GM19467 (cell line): Measurements from ENCODE around the gene NUDT14.

Experiments
- ATAC-seq: cut with Tn5 transposase; IDR thresholded peaks from one replicate; pipeline ENCODE4 v1.9.1; 2021; ENCODE audit warnings: mild to moderate bottlenecking, moderate library complexity; ENCODE audit not compliant: unreplicated experiment

Gene NUDT14

GRCh38 chr14:105148604-105149145 lies 32.4 kb downstream of the NUDT14 start:
- no peak for ATAC-seq

DNA sequence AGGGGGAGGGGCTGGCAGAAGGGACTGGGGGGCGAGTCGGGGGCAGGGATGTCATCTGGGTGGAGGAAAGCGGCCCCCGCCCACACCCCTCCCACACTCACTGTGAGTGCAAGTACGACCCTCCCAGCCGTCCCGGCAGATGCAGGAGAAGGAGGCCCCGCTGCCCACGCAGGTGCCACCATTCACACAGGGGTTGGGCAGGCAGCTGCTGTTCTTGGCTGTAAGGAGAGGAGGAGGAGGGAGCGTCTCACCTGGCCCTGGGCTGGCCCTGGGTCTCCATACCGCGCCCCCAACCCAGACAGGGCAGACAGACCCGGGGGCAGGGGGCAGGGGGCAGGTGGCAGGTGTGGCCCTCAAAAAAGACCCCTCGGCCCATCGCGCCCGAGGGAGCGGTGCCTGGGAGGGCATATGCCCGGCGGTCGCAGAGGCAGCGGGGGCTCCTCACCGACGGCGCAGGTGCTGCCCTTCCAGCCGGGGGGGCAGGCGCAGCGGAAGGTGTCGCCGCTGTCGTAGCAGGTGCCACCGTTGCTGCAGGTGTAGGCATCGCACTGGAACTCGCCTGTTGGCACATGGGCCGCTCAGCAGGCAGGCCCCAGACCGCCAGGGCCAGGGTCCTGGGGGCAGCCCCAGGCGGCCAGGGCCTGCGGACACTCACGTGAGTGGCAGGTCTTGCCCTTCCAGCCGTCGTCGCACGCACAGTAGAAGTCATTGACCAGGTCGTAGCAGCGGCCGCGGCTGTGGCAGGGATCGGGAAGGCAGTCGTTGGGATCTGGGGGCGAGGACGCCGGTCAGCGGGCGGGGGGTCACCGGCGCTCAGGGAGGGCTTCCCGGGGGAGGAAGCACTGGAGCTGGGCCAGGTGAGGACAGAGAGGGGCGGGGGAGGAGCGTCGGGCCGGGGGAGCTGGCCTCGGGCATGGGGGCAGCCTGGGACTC lies 33.2 kb downstream of the NUDT14 start:
- no peak for ATAC-seq

- ATAC-seq, result no peak
These were observed 34.0 kb downstream of the NUDT14 start for GRCh38 chr14:105146976-105147635.

- no peak for ATAC-seq
These were observed 34.7 kb downstream of the NUDT14 start for GRCh38 chr14:105146181-105146975.

DNA sequence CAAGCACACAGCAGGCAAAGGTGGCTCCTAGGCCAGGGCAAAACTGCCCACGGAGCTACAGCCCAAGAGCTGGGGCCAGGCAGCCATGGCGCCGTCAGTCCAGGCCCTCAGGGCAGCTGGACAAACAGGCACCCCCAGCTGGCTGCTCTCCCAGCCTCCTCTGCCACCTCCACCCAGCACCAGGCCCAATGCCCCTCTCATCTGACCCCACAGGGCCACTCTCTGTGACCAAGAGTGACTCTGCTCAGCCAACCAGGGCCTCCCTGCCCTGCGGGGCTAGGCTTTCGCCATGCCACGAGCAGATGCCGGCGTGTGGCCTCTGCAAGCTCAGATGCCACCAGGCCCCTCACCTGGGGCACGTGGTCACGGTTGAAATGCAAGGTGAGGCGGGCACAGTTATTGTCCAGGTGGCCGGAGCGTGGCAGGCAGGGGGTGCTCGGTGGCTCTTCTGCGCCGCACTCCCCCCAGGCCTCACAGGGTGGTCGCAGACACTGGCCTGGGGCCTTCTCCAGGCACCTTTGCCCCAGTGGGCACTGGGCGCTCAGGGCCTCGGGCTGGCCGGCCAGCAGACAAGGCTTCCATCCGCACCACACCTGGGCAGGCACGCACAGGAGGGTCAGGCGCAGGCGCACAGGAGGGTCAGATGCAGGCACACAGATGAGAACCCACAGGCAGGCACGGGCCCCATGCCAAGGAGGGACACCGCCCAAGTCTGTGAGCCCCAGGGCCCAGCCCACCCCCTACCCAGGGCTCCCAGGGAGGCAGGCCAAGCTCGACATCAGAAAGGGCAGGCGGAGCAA lies 35.5 kb downstream of the NUDT14 start:
- ATAC-seq, result no peak

DNA sequence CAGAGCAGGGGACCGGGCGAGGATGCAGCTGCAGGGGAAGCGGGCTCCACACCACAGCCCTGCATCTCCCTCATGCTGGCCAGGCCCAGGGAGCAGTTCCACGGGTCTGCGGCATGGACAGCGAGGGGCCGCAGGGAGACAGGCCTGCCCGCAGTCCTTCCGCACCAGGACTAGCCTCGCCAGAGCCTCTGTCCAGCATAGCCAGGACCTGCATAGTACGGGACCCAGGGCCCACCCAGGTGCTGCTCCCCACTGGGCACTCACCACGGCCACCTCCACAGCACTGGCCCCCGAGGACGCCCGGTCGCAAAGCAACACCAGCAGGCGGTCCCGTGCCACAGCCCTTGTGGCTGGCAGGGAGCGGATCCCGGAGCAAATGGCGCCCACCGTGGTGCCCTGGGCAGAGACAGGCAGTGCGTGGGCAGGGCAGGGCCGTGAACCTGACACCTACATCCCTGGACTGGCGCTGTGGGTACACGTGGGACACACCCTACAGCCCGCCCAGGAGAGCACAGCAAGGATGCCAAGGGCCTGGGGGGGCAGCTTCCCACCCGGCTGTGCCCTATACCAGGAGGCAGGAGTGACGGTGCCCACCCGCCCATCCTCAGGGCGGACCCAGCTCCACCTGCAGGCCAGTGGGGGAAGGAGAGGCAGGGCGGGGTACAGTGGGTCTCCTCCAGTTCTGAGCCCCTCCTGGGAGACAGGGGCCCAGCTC lies 36.3 kb downstream of the NUDT14 start:
- no peak for ATAC-seq

DNA sequence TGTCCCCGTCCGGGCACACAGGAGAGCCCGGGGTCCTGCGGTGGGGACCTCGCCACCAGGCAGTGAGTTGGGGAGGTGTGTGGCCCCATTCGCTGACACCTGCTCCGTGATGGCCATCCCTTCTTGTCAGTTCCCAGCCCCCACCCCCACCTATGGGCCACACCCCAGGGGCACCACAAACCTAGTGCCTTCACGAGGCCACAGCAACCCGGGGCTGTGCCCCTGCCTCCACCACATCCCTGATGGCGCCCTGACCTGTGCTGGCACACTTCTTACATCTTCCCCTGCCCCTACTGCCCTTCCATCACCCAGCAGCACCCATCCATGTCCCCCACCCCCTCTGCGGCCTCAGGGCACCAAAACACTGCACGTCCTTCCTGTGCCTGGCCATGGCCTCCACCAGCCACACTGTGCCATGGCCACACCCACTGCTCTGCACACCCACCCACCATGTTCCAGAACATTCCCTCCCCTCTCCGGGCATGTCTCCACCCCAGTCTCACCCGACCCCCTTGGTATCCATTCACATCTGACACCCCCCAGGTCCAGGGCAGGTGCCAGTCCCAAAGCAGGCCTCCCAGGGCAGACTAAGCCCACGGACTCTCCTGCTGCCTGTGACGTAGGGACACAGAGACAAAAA lies 37.0 kb downstream of the NUDT14 start:
- no peak for ATAC-seq

DNA sequence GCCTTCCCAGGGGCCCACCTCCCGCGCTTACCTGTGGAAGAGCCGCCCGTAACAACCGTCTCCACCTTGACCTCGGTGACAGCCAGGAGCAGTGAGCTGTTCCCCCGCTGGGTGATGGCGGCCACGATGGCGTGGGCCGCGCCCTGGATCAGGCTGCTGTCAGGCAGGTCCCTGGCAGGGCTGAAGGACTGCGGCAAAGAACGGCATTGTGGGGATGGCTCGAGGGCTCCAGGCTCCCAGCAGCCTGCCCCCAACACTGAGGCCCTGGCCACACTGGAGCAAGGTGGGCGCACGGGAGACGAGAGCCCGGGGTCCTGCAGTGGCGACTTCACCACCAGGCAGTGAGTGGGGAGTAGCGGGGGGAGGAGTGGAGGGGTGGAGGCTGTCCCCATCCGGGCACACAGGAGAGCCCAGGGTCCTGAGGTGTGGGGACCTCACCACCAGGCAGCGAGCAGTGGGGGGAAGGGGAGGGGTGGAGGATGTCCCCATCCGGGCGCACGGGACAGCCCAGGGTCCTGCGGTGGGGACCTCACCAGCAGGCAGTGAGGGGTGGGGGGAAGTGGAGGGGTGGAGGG lies 37.6 kb downstream of the NUDT14 start:
- ATAC-seq, result no peak

DNA sequence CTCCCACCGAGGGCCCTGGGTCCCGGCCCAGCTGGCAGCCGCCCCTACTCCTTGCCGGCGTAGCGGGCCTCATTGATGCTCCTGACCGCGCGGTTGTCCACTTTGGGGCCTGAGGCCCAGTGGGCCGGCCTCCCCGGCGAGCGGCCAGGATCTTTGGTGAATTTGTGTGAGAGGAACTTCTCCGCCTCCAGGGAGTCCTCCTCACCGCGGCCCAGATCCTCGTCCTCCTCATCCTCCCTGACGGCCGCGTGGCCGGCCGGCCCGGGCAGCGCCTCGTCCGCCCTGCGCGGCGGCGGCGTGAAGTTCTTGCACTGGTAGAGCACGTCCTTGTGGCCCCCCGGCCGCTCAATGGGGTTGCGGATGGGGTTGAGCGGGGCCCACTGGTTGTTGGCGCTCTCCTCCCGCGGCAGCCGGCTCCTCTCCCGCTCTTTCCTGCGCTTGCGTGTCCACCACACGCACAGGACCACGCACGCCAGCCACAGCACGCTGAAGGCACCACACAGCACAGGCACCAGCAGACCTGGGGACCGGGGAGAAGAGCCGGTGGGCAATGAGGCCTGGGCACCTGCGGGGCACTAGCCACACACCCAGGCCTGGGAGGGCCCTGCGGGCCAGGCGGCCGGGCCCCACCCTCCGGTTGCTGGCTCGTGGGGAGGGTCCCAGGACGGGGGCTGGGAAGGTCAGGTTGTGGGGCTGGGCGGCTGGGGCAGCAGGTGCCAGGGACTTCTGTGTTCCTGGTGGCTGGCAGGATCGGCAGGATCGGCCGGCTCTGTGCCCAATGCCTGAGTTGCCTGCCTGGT lies 38.3 kb downstream of the NUDT14 start:
- ATAC-seq, result no peak

DNA sequence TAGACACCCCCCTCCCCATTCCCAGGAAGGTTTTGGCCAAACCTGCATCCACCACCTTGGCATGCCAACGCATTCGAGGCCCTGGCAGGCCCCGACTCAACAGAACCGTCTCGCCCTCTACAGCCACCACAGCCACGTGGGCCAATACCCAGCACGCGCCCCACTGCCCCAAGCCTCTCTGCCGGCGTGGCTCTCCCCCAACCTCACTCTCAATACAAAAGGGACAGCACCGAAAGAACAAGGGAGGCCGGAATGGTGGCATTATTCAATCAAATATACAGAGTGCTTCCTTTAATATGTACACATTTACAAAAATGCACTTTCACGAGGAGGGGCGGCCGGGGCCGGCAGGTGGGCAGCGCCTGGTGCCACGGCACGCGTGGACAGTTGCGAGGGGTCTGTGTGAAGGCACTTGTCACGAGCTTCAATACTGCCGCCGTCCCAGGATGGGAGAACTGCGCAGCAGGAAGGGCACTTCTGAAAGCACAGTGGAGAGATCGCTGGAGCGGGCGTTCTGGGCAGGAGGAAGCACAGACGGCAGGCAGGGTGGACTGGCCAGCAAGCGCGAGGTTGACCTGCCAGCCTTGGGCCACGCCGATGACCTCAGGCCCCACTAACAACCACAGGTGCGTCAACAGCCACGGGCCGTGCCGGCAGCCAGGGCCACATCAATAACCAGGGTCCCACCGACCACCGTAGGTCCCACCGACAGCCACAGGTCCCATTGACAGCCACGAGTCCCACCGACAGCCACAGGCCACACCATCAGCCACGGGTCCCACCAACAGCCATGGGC lies 39.4 kb downstream of the NUDT14 start:
- no peak for ATAC-seq

GRCh38 chr14:105141026-105141425 lies 40.1 kb downstream of the NUDT14 start:
- no peak for ATAC-seq

DNA sequence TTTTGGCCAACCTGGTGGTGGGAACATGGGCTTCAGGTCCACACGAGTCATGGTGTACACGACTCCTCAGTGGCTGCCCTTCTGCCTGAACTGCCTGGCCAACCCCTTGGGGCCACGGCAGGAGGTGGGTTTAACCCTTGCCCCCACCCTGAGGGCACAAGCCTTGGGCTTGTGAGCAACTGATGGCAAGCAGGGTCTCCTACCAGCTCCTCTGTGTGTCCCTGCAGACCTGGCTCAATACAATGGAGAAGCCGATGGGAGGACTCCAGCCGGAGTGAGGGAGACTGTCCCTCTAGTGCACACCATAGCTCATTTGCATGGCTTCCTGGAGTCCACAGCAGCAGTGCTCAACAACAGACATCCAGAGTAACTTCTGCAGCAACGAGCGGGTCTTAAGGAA lies 40.5 kb downstream of the NUDT14 start:
- ATAC-seq, result no peak

DNA sequence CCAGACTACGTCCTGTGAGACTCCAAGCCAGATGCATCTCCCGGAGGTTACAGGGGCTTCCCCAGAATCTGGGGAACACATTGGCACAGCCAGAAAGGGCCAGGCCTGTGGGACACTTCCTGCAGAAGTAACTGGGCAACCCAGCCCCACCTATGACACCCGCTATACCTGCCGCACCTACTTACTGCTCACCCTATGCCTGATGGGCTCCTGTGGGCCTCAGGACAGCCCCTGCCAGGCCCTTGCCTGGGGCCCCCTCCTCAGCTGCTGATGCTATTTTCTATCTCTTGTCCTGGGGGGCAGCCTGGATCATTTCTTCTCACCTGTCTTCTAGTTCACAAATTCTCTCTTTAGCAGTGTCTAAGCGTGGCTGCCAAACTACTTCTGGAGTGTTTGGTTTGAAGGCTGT lies 41.3 kb downstream of the NUDT14 start:
- ATAC-seq, result no peak

DNA sequence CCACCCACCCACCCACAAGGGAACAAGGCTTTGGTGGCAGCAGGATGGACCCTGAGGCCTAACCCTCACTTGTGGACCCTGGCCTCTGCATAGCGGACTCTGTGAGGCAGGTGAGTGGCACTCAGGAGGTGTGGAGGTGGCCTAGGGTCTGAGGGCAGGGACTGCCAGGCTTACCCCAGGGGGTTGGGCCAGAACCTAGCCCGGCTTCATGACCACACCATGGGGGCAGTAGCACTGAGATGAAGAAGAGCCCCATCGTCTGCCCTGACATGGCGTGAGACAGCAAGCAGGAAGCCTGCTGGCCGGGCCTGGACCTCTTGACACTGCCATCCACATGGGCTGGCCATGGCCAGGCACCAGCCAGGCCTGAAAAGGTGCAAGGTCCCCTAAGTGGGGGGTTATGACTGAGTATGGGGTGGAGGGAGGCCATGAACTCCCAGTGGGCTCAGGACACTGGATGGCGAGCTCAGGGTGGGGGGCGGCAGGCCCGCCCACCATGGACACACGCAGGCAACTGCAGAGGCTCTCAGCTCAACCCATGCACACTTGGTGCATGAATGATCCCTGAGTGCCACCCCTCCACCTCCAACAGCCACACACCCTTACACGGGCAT lies 41.8 kb downstream of the NUDT14 start:
- ATAC-seq, result no peak

DNA sequence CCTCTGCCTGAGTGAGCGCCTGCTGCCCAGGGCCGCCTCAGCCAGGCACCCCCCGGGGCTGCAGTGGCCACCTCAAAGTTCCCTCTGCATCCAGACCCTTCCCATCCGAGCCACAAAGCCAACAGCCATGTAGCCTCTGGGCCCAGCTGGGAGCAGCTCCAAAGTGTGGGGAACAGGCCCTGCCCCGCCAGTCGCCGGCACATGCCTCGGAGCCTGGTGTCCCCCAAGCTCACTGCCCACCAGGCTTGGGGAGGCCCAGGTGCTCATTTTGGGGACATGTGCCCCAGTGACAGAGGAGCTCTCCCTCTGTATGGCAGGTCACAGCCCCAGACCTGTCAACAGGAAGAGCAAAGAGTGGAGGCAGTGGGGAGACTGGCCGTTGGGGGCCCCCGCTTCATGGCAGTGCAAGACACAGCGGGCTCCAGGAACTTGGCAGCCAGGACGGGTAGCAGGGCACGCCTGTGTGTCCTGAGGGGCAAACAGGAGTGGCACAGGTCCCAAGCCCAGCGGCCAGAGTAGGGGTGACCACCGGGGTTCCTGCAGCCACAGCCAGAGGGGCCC lies 42.5 kb downstream of the NUDT14 start:
- no peak for ATAC-seq

- no peak for ATAC-seq
These were observed 43.0 kb downstream of the NUDT14 start for GRCh38 chr14:105138021-105138541.
